GM23338 (cell line): Measurements from ENCODE around the gene SOX10. TPM values are rescaled to one million over a fixed set of nuclear protein-coding genes. Genes with fewer than 3 reads are reported as not detected.

ENCODE experiments used
- ATAC-seq: fragments of 200-7000 bp; cut with Tn5 transposase; 3 replicates; pipeline ENCODE4 v1.9.1; 2020
- DNase-seq: peaks from one replicate; pipeline ENCODE4 v3.0.0-alpha.2; 2015; ENCODE audit warnings: low spot score
- H2AFZ ChIP-seq: fragments of 200-600 bp; sonication (generic); 2 replicates; pipeline ENCODE4 v1.8.0; 2016; ENCODE audit warnings: antibody characterized with exemption, mild to moderate bottlenecking, moderate library complexity
- H3F3A ChIP-seq: fragments of 200-600 bp; sonication (generic); replicated peaks from 2 replicates; pipeline ENCODE4 v1.8.0; 2017; ENCODE audit warnings: antibody characterized with exemption, mixed run types, low read depth
- H3K27ac ChIP-seq: fragments of 200-600 bp; sonication (generic); 2 replicates; pipeline ENCODE4 v1.6.1; 2016; ENCODE audit warnings: low read depth
- H3K27me3 ChIP-seq: fragments of 200-600 bp; sonication (generic); 2 replicates; pipeline ENCODE4 v1.8.0; 2016; ENCODE audit warnings: mild to moderate bottlenecking, mixed run types, moderate library complexity; ENCODE audit not compliant: insufficient read depth
- H3K36me3 ChIP-seq: fragments of 200-600 bp; sonication (generic); 2 replicates; pipeline ENCODE4 v1.8.0; 2016; ENCODE audit warnings: mild to moderate bottlenecking; ENCODE audit not compliant: insufficient read depth
- H3K4me1 ChIP-seq: fragments of 200-600 bp; sonication (generic); 2 replicates; pipeline ENCODE4 v1.8.0; 2016; ENCODE audit warnings: mild to moderate bottlenecking, moderate library complexity; ENCODE audit not compliant: insufficient read depth
- H3K4me2 ChIP-seq: fragments of 200-600 bp; sonication (generic); 2 replicates; pipeline ENCODE4 v1.7.1; 2017; ENCODE audit warnings: mixed run types
- H3K4me3 ChIP-seq: fragments of 200-600 bp; sonication (generic); 2 replicates; pipeline ENCODE4 v1.6.1; 2016; ENCODE audit warnings: mixed run types
- H3K79me2 ChIP-seq: fragments of 200-600 bp; sonication (generic); replicated peaks from 2 replicates; pipeline ENCODE4 v1.8.0; 2017; ENCODE audit warnings: mild to moderate bottlenecking; ENCODE audit not compliant: insufficient read depth
- H3K9me2 ChIP-seq: fragments of 200-600 bp; sonication (generic); 2 replicates; pipeline ENCODE4 v1.8.0; 2017; ENCODE audit not compliant: insufficient read depth
- H4K20me1 ChIP-seq: fragments of 200-600 bp; sonication (generic); replicated peaks from 2 replicates; pipeline ENCODE4 v1.8.0; 2017; ENCODE audit warnings: mild to moderate bottlenecking; ENCODE audit not compliant: insufficient read depth
- H3K27ac Mint-ChIP-seq: 2 replicates; pipeline ENCODE4 v1.8.0; 2020; ENCODE audit warnings: inconsistent platforms, mild to moderate bottlenecking, moderate library complexity, mixed read lengths
- H3K27me3 Mint-ChIP-seq: 3 replicates; pipeline ENCODE4 v1.8.0; 2022; ENCODE audit warnings: low read depth, mild to moderate bottlenecking, moderate library complexity, mixed read lengths, inconsistent platforms; ENCODE audit not compliant: insufficient read depth, poor library complexity
- H3K36me3 Mint-ChIP-seq: 3 replicates; pipeline ENCODE4 v1.8.0; 2021; ENCODE audit warnings: low read depth, mild to moderate bottlenecking, inconsistent platforms, moderate library complexity, mixed read lengths
- H3K4me1 Mint-ChIP-seq: 3 replicates; pipeline ENCODE4 v1.8.0; 2020; ENCODE audit warnings: mild to moderate bottlenecking, inconsistent platforms, mixed read lengths
- H3K4me3 Mint-ChIP-seq: 3 replicates; pipeline ENCODE4 v1.8.0; 2021; ENCODE audit warnings: moderate library complexity, mild to moderate bottlenecking, inconsistent platforms, mixed read lengths
- H3K9me3 Mint-ChIP-seq: 3 replicates; pipeline ENCODE4 v1.8.0; 2020; ENCODE audit warnings: moderate library complexity, mild to moderate bottlenecking, inconsistent platforms, mixed read lengths
- CREB1 ChIP-seq: fragments of 250-450 bp; sonication (Bioruptor Pico); IDR thresholded peaks from 2 replicates; pipeline ENCODE4 v1.5.0; 2020; ENCODE audit warnings: low read depth, mild to moderate bottlenecking, moderate library complexity
- CTCF ChIP-seq, 2 experiments: fragments of 200-600 bp in 1 of 2; sonication (generic) in 1 of 2; conservative IDR thresholded peaks; 2 replicates each; pipeline versions ENCODE4 v1.5.1 to v1.6.1; 2016 to 2017; ENCODE audit warnings: antibody characterized with exemption in 2 of 2, low read depth in 2 of 2, mild to moderate bottlenecking in 2 of 2, moderate library complexity in 1 of 2
- ETS1 ChIP-seq: IDR thresholded peaks from 2 replicates; pipeline ENCODE4 v1.6.1; 2016; ENCODE audit warnings: antibody characterized with exemption
- EZH2 ChIP-seq: fragments of 200-600 bp; sonication (generic); IDR thresholded peaks from one replicate; pipeline ENCODE4 v1.8.0; 2017; ENCODE audit warnings: antibody characterized with exemption, mild to moderate bottlenecking, low read depth; ENCODE audit not compliant: unreplicated experiment
- EZH2phosphoT487 ChIP-seq: fragments of 200-600 bp; sonication (generic); IDR thresholded peaks from one replicate; pipeline ENCODE4 v1.8.1; 2018; ENCODE audit warnings: antibody characterized with exemption; ENCODE audit not compliant: unreplicated experiment
- JUNB ChIP-seq: IDR thresholded peaks from one replicate; pipeline ENCODE4 v1.6.1; 2016; ENCODE audit warnings: antibody characterized with exemption; ENCODE audit not compliant: unreplicated experiment
- NANOG ChIP-seq: IDR thresholded peaks from 2 replicates; pipeline ENCODE4 v1.6.1; 2016; ENCODE audit warnings: antibody characterized with exemption, borderline replicate concordance
- POLR2AphosphoS5 ChIP-seq: IDR thresholded peaks from 2 replicates; pipeline ENCODE4 v1.6.1; 2016; ENCODE audit warnings: antibody characterized with exemption, low read depth
- REST ChIP-seq: IDR thresholded peaks from one replicate; pipeline ENCODE4 v1.6.1; 2018; ENCODE audit warnings: antibody characterized with exemption; ENCODE audit not compliant: unreplicated experiment
- STAT1 ChIP-seq: IDR thresholded peaks from one replicate; pipeline ENCODE4 v1.6.1; 2016; ENCODE audit warnings: antibody characterized with exemption; ENCODE audit not compliant: unreplicated experiment
- ZNF114 ChIP-seq: fragments of 250-450 bp; sonication (Bioruptor Pico); IDR thresholded peaks from 2 replicates; pipeline ENCODE4 v1.5.0; 2020; ENCODE audit warnings: mild to moderate bottlenecking, moderate library complexity
- ZNF331 ChIP-seq: fragments of 250-450 bp; sonication (Bioruptor Pico); IDR thresholded peaks from 2 replicates; pipeline ENCODE4 v1.5.0; 2020; ENCODE audit warnings: low read depth, mild to moderate bottlenecking, moderate library complexity
- ZNF462 ChIP-seq: fragments of 250-450 bp; sonication (Bioruptor Pico); IDR thresholded peaks from 2 replicates; pipeline ENCODE4 v1.5.0; 2020; ENCODE audit warnings: mild to moderate bottlenecking, moderate library complexity
- polyA plus RNA-seq: library from polyadenylated mRNA; unstranded; fragments of >200 nt; fragmentation: Nextera tagmentation; extraction: Ambion mirVana; gene quantifications from 2 replicates; pipeline ENCODE4 v1.2.1, GENCODE V29; 2016
- total RNA-seq: library from RNA; depleted of rRNA; stranded (reverse); fragments of >200 nt; shearing (Covaris generic); gene quantifications from 2 replicates; pipeline ENCODE4 v1.2.3, GENCODE V29; 2014

The SOX10 gene
- total and polyA plus RNA-seq, 2 experiments from 2014 or later: 1.1 to 2.1 TPM

- TF ChIP-seq REST: no peak
- TF ChIP-seq ZNF331: no peak
- no peak for TF ChIP-seq ZNF114 (CRISPR knock-in tag)
- no peak for TF ChIP-seq EZH2
- TF ChIP-seq CTCF (conservative IDR thresholded peaks at IDR 0.05; ENCODE audit: low read depth in 2 of 2): no peak
- TF ChIP-seq ZNF462 (CRISPR knock-in tag): no peak
- no peak for TF ChIP-seq NANOG
- no peak for TF ChIP-seq STAT1
- TF ChIP-seq CREB1: no peak
- no peak for TF ChIP-seq ETS1
- no peak for TF ChIP-seq POLR2AphosphoS5
- TF ChIP-seq EZH2phosphoT487: no peak
- no peak for TF ChIP-seq JUNB
- Histone ChIP-seq H2AFZ (no peak overlapping the region), H3K9me2 (0 out of 2 replicates have a peak, but pooled peaks cover 4% of the 10 kb centered on the region), H3K27ac (no peak overlapping the region), H3K79me2 (no peaks in the 10 kb centered on the region), H3K36me3 (no peaks in the 10 kb centered on the region), H3F3A (no peaks in the 10 kb centered on the region), H3K4me1 (no peaks in the 10 kb centered on the region), H3K4me2 (no peak overlapping the region), H3K27me3 (no peaks in the 10 kb centered on the region), H3K4me3 (no peak overlapping the region), H4K20me1 (no peaks in the 10 kb centered on the region)
- H3K4me3 Mint-ChIP-seq: no peak overlapping the region
- H3K4me1 Mint-ChIP-seq: no peaks in the 10 kb centered on the region
- H3K9me3 Mint-ChIP-seq: no peaks in the 10 kb centered on the region; the same call in 2 of the 3 replicates
- H3K36me3 Mint-ChIP-seq: no peaks in the 10 kb centered on the region
- H3K27me3 Mint-ChIP-seq: peaks cover 14% of the 10 kb centered on the region
- DNase-seq: no peak
- ATAC-seq: no peak
- H3K27ac Mint-ChIP-seq: no peak overlapping the region
These were observed 28.3 kb upstream of the SOX10 start for GRCh38 chr22:38012604-38013072.
